Hippocampal formation (tissue), 2 donors: Measurements from ENCODE around the gene IKZF1.

Source experiments
- DNase-seq, 2 donors: peaks; one replicate each; lab custom pipeline; 2025; lab: John Stamatoyannopoulos, UW

IKZF1 gene

GRCh38 chr7:50283731-50284130 lies 20.8 kb upstream of the IKZF1 start:
- DNase-seq = no peak

GRCh38 chr7:50284296-50284695 lies 20.2 kb upstream of the IKZF1 start:
- no peak for DNase-seq

GRCh38 chr7:50285269-50285668 lies 19.2 kb upstream of the IKZF1 start:
- DNase-seq = no peak

GRCh38 chr7:50287129-50287528 lies 17.4 kb upstream of the IKZF1 start:
- no peak for DNase-seq

GRCh38 chr7:50292165-50292757 lies 12.3 kb upstream of the IKZF1 start:
- no peak for DNase-seq

GRCh38 chr7:50292763-50293162 lies 11.8 kb upstream of the IKZF1 start:
- no peak for DNase-seq

- no peak for DNase-seq
Observed at GRCh38 chr7:50293509-50294179, 10.9 kb upstream of the IKZF1 start.

- DNase-seq = no peak
Observed at GRCh38 chr7:50295133-50295532, 9.4 kb upstream of the IKZF1 start.

- no peak for DNase-seq
Observed at GRCh38 chr7:50296799-50297198, 7.7 kb upstream of the IKZF1 start.

- no peak for DNase-seq
Observed at GRCh38 chr7:50298811-50299562, 5.5 kb upstream of the IKZF1 start.

- DNase-seq = no peak
Observed at GRCh38 chr7:50300336-50300735, 4.2 kb upstream of the IKZF1 start.

GRCh38 chr7:50302486-50303334 lies 1.8 kb upstream of the IKZF1 start:
- DNase-seq = no peak

GRCh38 chr7:50303335-50304128 lies 984 bp upstream of the IKZF1 start:
- no peak for DNase-seq

GRCh38 chr7:50304911-50305582 lies 531 bp downstream of the IKZF1 start:
- no peak for DNase-seq

GRCh38 chr7:50305583-50306493 lies 1.3 kb downstream of the IKZF1 start:
- no peak for DNase-seq

GRCh38 chr7:50306494-50307367 lies 2.2 kb downstream of the IKZF1 start:
- no peak for DNase-seq

- no peak for DNase-seq
Observed at GRCh38 chr7:50307368-50308032, 3.0 kb downstream of the IKZF1 start.

GRCh38 chr7:50308203-50308531 lies 3.7 kb downstream of the IKZF1 start:
- DNase-seq = no peak
